GM18511 (cell line): ENCODE data around the gene ST8SIA1.
"Not testable (repeated sequence)": the region's sequence is repeated elsewhere in the genome, so short reads cannot be mapped to it uniquely, and the experiment has no call there.

Experiments used
- ATAC-seq: cut with Tn5 transposase; IDR thresholded peaks from one replicate; pipeline ENCODE4 v1.9.1; 2021; ENCODE audit warnings: mild to moderate bottlenecking, moderate library complexity; ENCODE audit not compliant: unreplicated experiment

ST8SIA1 gene

DNA sequence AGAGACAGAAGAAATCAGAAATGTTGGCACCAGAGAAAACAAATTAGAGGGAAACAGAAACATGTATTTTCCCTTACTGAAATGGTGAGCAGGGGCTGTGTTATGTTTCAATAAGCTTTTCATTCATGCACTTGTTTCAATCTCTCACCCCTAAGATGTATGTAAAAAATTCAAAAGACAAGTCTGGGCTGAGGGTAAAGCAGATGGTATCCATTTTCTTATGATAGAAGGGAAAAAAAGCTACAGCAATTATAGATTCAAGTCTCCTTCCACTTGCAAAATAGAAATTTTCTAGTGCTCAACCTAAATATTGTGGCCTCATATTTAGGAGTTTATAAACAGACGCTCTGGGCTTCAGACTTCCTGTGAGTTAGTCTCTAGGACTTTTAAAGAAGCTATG lies 138.3 kb downstream of the ST8SIA1 start:
- no peak for ATAC-seq

DNA sequence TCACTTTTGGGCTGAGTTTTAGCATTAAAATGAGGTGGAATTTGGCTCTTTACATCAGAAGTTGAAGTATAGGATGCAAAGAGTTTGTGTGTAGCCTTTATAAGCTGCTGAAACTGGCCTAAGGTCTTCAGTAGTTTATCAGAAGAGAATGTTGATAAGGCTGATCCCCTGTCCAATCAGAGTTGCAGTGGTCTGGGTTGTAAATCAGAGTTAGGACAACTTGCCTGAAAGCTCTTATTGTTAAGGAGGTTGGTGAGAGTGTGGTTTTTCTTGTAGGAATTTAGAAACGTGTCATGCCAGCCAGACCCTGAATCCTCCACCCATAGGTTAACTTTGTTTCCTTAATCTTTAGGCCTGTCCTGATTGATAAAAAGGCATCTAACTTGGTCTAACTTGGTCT lies 143.5 kb downstream of the ST8SIA1 start:
- no peak for ATAC-seq

DNA sequence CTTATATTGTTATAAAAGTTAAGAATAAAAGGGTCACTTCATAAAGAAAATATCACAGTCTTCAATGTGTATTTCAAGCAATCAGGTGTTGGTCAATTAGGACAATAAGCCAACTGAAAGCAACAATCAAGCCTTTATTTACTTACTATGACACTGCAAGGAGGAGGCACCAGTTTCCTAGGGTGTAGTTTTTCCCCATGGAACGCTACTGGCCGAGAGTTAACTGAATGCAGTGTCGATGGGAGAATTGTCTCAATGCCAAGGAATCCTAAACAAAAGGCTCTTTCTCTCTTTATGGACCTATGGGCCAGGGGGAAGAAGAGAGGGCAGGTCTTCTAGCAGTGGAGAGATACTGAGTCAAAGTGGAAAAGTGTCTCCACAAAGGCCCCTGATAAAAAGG lies 146.1 kb downstream of the ST8SIA1 start:
- no peak for ATAC-seq

DNA sequence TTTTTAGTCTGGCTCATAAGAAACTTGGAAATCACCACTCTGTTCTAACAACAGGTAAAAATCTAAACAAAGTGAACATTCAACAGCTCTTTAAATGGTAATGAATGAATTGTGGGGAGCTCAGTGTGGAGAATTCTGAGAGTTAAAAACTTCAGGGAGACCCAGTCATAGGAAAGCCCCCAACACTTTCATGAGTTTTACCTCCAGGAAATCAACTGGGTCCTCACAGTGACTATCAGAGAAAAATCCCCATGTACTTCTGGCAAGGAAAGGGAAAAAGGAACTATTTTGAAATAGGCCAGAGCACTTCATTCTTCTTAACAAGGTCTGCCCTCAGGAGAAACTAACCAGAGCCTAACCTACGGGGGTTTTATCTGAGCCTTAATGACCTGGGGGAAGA lies 153.8 kb downstream of the ST8SIA1 start:
- no peak for ATAC-seq

DNA sequence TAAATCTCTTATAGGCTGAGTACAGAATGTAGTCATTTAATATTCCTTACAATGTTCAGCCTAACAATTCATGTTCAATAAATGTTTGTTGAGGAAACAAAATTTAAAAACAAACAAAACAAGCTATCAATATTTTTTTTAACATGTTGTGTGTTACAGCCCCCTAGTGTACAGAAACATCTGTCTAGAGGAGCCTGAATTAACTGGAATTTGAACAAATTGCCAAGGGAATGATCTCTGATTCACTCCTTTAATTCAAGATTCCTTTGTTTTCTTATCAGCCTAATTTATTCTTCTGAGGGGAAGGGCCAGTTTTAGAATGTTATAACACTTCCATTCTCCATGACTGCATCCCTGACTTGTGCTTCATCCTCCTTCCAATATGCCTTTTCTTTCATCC lies 161.3 kb downstream of the ST8SIA1 start:
- ATAC-seq: no peak

DNA sequence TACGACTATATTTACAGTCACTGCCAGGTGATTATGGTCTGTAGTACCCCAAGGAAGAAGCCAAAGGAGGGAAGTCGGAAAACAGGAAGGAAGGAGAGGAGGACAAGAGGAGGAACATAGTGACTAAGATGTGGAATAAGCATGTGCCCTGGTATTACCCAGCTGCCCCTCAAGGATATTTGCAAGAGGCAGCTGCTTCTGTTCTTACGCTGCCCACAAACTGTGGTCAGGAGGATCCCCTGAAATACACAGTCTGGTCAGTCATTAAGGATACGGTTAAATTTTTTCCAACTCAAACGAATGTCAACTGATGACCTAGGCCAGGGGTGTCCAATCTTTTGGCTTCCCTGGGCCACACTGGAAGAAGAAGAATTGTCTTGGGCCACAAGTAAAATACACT lies 162.0 kb downstream of the ST8SIA1 start:
- ATAC-seq: no peak

DNA sequence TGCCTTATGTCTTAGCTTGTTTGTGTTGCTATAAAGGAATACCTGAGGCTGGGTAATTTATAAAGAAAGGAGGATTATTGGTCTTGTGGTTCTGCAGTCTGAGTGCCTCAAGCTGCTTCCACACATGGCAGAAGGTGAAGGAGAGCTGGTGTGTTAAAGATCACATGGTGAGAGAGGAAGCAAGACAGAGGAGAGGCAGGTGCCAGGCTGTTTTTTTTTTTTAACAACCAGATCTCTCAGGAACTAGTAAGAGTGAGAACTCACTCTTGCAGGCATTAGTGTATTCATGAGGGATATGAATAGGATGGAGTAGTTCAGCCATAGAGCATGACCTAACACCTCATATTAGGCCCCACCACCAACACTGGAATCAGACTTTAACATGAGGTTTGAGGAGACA lies 165.1 kb downstream of the ST8SIA1 start:
- no peak for ATAC-seq

DNA sequence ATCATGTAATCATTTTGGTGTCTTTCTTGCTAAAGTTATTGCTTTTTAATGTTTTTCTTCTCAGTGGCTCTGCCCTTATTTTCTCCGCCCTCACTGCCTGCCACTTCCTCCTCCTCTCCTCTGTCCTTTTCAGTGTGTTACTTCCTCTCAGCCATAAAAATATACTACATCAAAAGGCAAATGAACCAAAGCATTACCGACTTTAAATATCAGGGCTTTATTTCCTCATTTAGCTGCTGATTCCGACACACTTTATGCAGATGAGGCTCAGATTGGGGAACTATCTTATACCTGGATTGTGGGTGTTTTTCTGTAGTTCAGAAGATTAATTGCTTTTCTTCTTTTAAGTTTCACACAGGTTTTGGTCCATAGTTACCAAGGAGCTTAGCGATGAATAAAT lies 170.4 kb downstream of the ST8SIA1 start:
- ATAC-seq: no peak

DNA sequence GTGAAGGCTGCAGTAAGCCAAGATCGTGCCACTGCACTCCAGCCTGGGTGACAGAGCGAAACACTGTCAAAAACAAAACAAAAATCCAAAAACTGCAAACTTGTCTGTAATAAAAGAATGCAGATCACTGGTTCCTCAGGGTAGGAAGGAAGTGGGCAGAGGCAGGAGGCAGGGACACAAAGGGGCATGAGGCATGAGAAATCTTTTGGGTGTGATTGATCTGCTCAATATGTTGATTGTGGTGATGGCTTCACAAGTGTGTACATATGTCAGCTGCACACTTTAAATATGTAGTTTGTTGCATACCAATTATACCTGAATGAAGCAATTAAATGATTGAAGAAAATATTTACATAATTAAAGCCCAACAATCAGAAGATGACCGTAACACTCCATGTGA lies 170.9 kb downstream of the ST8SIA1 start:
- no peak for ATAC-seq

DNA sequence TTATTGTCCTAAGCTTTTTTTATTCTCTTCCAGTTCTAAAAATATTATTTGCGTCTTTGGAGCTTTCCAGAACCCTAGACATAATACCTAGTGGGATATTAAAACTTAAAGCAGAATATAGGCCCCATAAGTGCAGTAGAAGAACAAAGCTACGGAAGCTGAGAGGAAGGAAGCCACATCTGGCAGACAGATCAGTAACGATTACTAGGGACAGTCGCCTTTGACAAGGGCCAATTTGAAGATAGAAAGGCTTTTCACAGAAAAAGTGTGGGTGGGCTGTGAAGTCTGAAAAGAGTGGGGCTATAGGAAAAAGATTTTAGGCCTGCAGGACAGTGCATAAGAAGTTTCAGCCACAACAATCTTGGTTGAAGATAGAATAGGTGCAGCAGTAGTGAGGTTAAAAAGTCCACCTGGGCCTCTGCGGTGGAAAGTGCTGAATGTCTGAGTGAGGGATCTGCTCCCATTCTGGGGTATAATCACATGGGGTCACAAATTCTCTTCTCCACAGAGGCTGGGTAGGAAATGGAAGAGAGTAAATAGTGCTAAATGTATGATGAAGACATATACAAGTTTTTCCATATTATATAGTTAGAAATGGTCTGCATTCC lies 174.0 kb downstream of the ST8SIA1 start:
- ATAC-seq: no peak

DNA sequence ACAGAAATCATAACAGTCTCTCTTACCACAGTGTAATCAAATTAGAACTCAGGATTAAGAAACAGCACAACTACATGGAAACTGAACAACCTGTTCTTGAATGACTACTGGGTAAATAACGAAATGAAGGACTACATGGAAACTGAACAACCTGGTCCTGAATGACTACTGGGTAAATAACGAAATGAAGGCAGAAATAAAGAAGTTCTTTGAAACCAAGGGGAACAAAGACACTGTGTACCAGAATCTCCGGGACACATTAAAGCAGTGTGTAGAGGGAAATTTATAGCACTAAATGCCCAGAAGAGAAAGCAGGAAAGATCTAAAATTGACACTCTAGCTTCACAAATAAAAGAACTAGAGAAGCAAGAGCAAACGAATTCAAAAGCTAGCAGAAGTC lies 185.2 kb downstream of the ST8SIA1 start:
- not testable (repeated sequence) for ATAC-seq

DNA sequence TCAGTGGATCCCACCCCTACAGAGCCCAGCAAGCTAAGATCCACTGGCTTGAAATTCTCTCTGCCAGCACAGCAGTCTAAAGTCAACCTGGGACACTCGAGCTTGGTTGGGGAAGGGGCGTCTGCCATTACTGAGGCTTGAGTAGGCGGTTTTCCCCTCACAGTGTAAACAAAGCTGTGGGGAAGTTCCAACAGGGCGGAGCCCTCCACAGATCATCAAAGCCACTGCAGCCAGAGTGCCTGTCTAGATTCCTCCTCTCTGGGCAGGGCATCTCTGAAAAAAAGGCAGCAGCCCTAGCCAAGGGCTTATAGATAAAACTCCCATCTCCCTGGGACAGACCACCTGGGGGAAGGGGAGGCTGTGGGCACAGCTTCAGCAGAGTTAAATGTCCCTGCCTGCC lies 187.8 kb downstream of the ST8SIA1 start:
- not testable (repeated sequence) for ATAC-seq
